Endothelial cell of umbilical vein (primary cell): Measurements from ENCODE around the gene FAM210B. TPM values are rescaled to one million over a fixed set of nuclear protein-coding genes. Genes with fewer than 3 reads are reported as not detected.

Experiments used
- BruUV-seq: library from RNA; stranded (reverse); fragments of 400-500 nt; replicated peaks from 2 replicates; lab custom pipeline; 2021; lab: Mats Ljungman, UMichigan
- CTCF ChIA-PET: fragments of 300-600, 350-600 bp; sonication (Branson Sonifier 250); formaldehyde crosslinking; loops from one replicate; lab custom pipeline; 2021; ENCODE audit warnings: antibody characterized with exemption, inconsistent platforms; lab: Charles Lee
- POLR2A ChIA-PET: fragments of 300-600, 350-600 bp; sonication (Branson Sonifier 250); formaldehyde crosslinking; loops from one replicate; lab custom pipeline; 2021; ENCODE audit warnings: antibody characterized with exemption, inconsistent platforms; lab: Charles Lee
- DNase-seq: peaks from one replicate; pipeline ENCODE4 v3.0.0-alpha.2; 2011; ENCODE audit warnings: low read depth, low spot score
- FAIRE-seq: peaks from 2 replicates; lab custom pipeline; 2011; peaks lifted over from hg19 to GRCh38; lab: Jason Lieb, UNC
- H2AFZ ChIP-seq: 2 replicates; pipeline ENCODE4 v1.6.0; 2012; ENCODE audit warnings: low read depth, low read length, control low read depth, inconsistent platforms
- H3K27ac ChIP-seq: 2 replicates; pipeline ENCODE4 v1.5.1; 2011; ENCODE audit warnings: low read depth, mild to moderate bottlenecking, control low read depth, low read length, moderate library complexity; ENCODE audit not compliant: insufficient read depth
- H3K27me3 ChIP-seq, 2 experiments: 2 replicates each; pipeline versions ENCODE4 v1.6.0 to v1.6.1; 2011; ENCODE audit warnings: low read length in 2 of 2, mixed read lengths in 1 of 2; ENCODE audit not compliant: control insufficient read depth in 2 of 2, insufficient read depth in 2 of 2
- H3K36me3 ChIP-seq, 2 experiments: 2 replicates in 1 of 2; 3 replicates in 1 of 2; pipeline ENCODE4 v1.5.1; 2011; ENCODE audit warnings: low read length in 2 of 2, mild to moderate bottlenecking in 1 of 2, moderate library complexity in 1 of 2; ENCODE audit not compliant: control insufficient read depth in 2 of 2, insufficient read depth in 2 of 2; ENCODE audit errors: extremely low read depth in 1 of 2
- H3K4me1 ChIP-seq: 3 replicates; pipeline ENCODE4 v1.5.1; 2011; ENCODE audit warnings: mild to moderate bottlenecking, low read length; ENCODE audit not compliant: control insufficient read depth, insufficient read depth; ENCODE audit errors: extremely low read depth
- H3K4me2 ChIP-seq: 2 replicates; pipeline ENCODE4 v1.6.1; 2011; ENCODE audit warnings: low read length, control low read depth, mixed read lengths; ENCODE audit not compliant: insufficient read depth
- H3K4me3 ChIP-seq, 3 experiments: fragments of 200-600 bp in 1 of 3; sonication (generic), shearing (Covaris generic) in 1 of 3; replicated peaks in 1 of 3; 2 replicates each; pipeline ENCODE4 v1.5.1; 2011 to 2016; ENCODE audit warnings: control low read depth in 3 of 3, low read length in 3 of 3, mild to moderate bottlenecking in 2 of 3, inconsistent platforms in 1 of 3, low read depth in 1 of 3, moderate library complexity in 1 of 3; ENCODE audit not compliant: insufficient read depth in 1 of 3
- H3K79me2 ChIP-seq: 2 replicates; pipeline ENCODE4 v1.6.0; 2012; ENCODE audit warnings: low read length, inconsistent platforms; ENCODE audit not compliant: control insufficient read depth, insufficient read depth
- H3K9ac ChIP-seq: replicated peaks from 2 replicates; pipeline ENCODE3; 2011; ENCODE audit warnings: low read length, control low read depth; ENCODE audit not compliant: insufficient read depth; ENCODE audit errors: extremely low read depth
- H3K9me1 ChIP-seq: replicated peaks from 3 replicates; pipeline ENCODE4 v1.6.0; 2011; ENCODE audit warnings: mild to moderate bottlenecking, low read length; ENCODE audit not compliant: control insufficient read depth, insufficient read depth; ENCODE audit errors: extremely low read depth
- H3K9me3 ChIP-seq: replicated peaks from 2 replicates; pipeline ENCODE4 v1.5.1; 2012; ENCODE audit warnings: low read length, inconsistent platforms; ENCODE audit not compliant: control insufficient read depth, insufficient read depth
- H4K20me1 ChIP-seq: replicated peaks from 2 replicates; pipeline ENCODE3; 2011; ENCODE audit warnings: mild to moderate bottlenecking, low read length; ENCODE audit not compliant: control insufficient read depth, insufficient read depth; ENCODE audit errors: extremely low read depth
- EZH2 ChIP-seq: IDR thresholded peaks from 2 replicates; pipeline ENCODE4 v1.6.1; 2012; ENCODE audit warnings: borderline replicate concordance, low read depth, mild to moderate bottlenecking, moderate library complexity, low read length, inconsistent platforms; ENCODE audit not compliant: severe bottlenecking
- FOS ChIP-seq: IDR thresholded peaks from 2 replicates; pipeline ENCODE4 v1.6.1; 2011; ENCODE audit warnings: mild to moderate bottlenecking, low read length, moderate library complexity, borderline replicate concordance; ENCODE audit not compliant: insufficient read depth
- GATA2 ChIP-seq: IDR thresholded peaks from 2 replicates; pipeline ENCODE4 v1.7.0; 2011; ENCODE audit warnings: low read depth, mild to moderate bottlenecking, moderate library complexity, mixed read lengths, low read length; ENCODE audit not compliant: insufficient read length, insufficient read depth
- JUN ChIP-seq: IDR thresholded peaks from 2 replicates; pipeline ENCODE4 v1.6.1; 2011; ENCODE audit warnings: borderline replicate concordance, low read depth; ENCODE audit not compliant: insufficient read length, insufficient read depth
- MYC ChIP-seq: IDR thresholded peaks from one replicate; pipeline ENCODE4 v1.6.1; 2011; ENCODE audit warnings: mild to moderate bottlenecking, low read depth, low read length
- POLR2A ChIP-seq: IDR thresholded peaks from 2 replicates; pipeline ENCODE4 v1.6.1; 2012; ENCODE audit warnings: low read depth, mild to moderate bottlenecking, control low read depth, low read length
- POLR2AphosphoS5 ChIP-seq: IDR thresholded peaks from 2 replicates; pipeline ENCODE4 v1.6.1; 2012; ENCODE audit warnings: low read depth, mild to moderate bottlenecking, control low read depth, low read length, moderate library complexity; ENCODE audit not compliant: insufficient read depth
- dilution Hi-C: fragments of 300-500 bp; cut with MboI; formaldehyde crosslinking; loops from one replicate; pipeline ENCODE4 v1.15.0; 2019; ENCODE audit warnings: low sequenced_read_pairs; ENCODE audit not compliant: extremely low pct_ligation_motif_present
- intact Hi-C: fragments of 100-400 bp; cut with micrococcal nuclease; formaldehyde crosslinking; loops from one replicate; pipeline ENCODE4 v1.10.0; 2022
- polyA plus RNA-seq, 4 experiments: library from polyadenylated mRNA; depleted of rRNA in 3 of 4; stranded (reverse) in 3 of 4; unstranded in 1 of 4; fragments of >200 nt; gene quantifications; 2 replicates each; pipeline versions ENCODE4 v1.2.1 to v1.2.3, GENCODE V29; 2011 to 2012; ENCODE audit warnings: missing spikeins in 1 of 4
- total RNA-seq: library from RNA; stranded (reverse); gene quantifications from 2 replicates; pipeline ENCODE4 v1.2.3, GENCODE V29; 2021
- TF ChIP-seq, protein P1 (sequence below), 2 donors: IDR thresholded peaks; 1 replicate in 1 of 2; 2 replicates in 1 of 2; pipeline ENCODE4 v1.5.1; 2011; ENCODE audit warnings: low read length in 2 of 2, mild to moderate bottlenecking in 2 of 2, moderate library complexity in 2 of 2, control low read depth in 1 of 2, inconsistent platforms in 1 of 2, low read depth in 1 of 2; ENCODE audit not compliant: insufficient read depth in 1 of 2; ENCODE audit errors: extremely low read depth in 1 of 2
- TF ChIP-seq, protein P2 (sequence below): IDR thresholded peaks from 2 replicates; pipeline ENCODE4 v1.6.1; 2011; ENCODE audit not compliant: insufficient read depth, insufficient read length

FAM210B gene
- total and polyA plus RNA-seq, 2 donors (not counting 3 experiments of a cell fraction or from before 2014, with no cell fraction given), result 24.6 to 37.6 TPM

DNA sequence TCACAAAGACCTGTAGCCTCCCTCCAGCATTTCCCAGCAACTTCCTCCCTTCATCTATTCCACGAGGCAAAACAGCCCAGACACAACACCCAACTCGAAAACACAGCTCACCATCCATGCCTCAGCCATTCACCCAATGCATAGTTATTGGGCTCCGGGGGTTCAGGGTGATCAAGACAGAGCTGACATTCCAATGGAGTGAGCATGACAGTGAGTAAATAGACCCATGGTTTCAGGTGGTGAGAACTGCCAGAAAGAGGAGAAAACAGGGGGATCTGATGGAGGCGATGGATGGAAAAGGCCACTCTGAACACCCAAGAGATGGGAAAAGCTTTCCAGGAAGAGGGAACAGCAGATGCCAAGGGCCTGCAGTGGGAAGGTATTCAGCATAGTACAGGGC lies 59.1 kb downstream of the FAM210B start:
- no TSS peak for BruUV-seq
- H3K27me3 ChIP-seq, result no peaks in the 10 kb centered on the region
- POLR2A ChIA-PET, result no interaction called here
- no peaks in the 10 kb centered on the region for H3K36me3 ChIP-seq
- H3K9me1 ChIP-seq, result no peaks in the 10 kb centered on the region
- H3K27ac ChIP-seq, result peak overlapping the region; percentile 80
- TF ChIP-seq POLR2A, result no peak
- no peak for TF ChIP-seq POLR2AphosphoS5
- no peak for TF ChIP-seq EZH2
- no peak for TF ChIP-seq GATA2
- no peak for TF ChIP-seq MYC
- TF ChIP-seq, protein P1, sequence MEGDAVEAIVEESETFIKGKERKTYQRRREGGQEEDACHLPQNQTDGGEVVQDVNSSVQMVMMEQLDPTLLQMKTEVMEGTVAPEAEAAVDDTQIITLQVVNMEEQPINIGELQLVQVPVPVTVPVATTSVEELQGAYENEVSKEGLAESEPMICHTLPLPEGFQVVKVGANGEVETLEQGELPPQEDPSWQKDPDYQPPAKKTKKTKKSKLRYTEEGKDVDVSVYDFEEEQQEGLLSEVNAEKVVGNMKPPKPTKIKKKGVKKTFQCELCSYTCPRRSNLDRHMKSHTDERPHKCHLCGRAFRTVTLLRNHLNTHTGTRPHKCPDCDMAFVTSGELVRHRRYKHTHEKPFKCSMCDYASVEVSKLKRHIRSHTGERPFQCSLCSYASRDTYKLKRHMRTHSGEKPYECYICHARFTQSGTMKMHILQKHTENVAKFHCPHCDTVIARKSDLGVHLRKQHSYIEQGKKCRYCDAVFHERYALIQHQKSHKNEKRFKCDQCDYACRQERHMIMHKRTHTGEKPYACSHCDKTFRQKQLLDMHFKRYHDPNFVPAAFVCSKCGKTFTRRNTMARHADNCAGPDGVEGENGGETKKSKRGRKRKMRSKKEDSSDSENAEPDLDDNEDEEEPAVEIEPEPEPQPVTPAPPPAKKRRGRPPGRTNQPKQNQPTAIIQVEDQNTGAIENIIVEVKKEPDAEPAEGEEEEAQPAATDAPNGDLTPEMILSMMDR (IDR thresholded peaks at IDR 0.05; ENCODE audit: extremely low read depth in 1 of 2, insufficient read depth in 1 of 2, low read depth in 1 of 2, low read length in 2 of 2), result no peak
- TF ChIP-seq JUN, result no peak
- no peak for TF ChIP-seq FOS
- TF ChIP-seq, protein P2, sequence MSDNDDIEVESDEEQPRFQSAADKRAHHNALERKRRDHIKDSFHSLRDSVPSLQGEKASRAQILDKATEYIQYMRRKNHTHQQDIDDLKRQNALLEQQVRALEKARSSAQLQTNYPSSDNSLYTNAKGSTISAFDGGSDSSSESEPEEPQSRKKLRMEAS, result no peak
- CTCF ChIA-PET, result interaction anchor here (1.4 to 2.0 kb wide), 3 partner anchors 19 to 82 kb away, joined by 3 to 4 read pairs (median 4); no protein-coding TSS in a partner anchor
- H3K9ac ChIP-seq, result no peak overlapping the region
- H3K9me3 ChIP-seq, result no peaks in the 10 kb centered on the region
- H3K79me2 ChIP-seq, result no peaks in the 10 kb centered on the region
- intact Hi-C loops (loop anchor here (2.0 kb wide), 1 partner anchor 59 kb away; the partner anchor contains the start of gene FAM210B), dilution Hi-C loops (no loop called here)
- H3K4me2 ChIP-seq, result no peak overlapping the region
- FAIRE-seq (no peak), DNase-seq (no peak)
- no peak overlapping the region for H3K4me3 ChIP-seq
- H4K20me1 ChIP-seq, result no peaks in the 10 kb centered on the region
- H3K4me1 ChIP-seq, result peaks cover 38% of the 10 kb centered on the region
- peak overlapping the region; percentile 58 for H2AFZ ChIP-seq

Other genes with a start within 250 kb of the FAM210B start
- gene MC3R, start 110.2 kb upstream of the FAM210B start, total RNA-seq, result not detected in 2 replicates
- not detected in 2 replicates for gene MC3R, start 110.2 kb upstream of the FAM210B start, polyA plus RNA-seq
- gene AURKA, start 33.2 kb downstream of the FAM210B start, total RNA-seq, result 56.9 and 57.6 TPM in 2 replicates
- 27.3 and 33.1 TPM in 2 replicates for gene AURKA, start 33.2 kb downstream of the FAM210B start, polyA plus RNA-seq
- 32.9 and 39.6 TPM in 2 replicates for gene CSTF1, start 33.7 kb downstream of the FAM210B start, total RNA-seq
- 49.3 and 51.7 TPM in 2 replicates for gene CSTF1, start 33.7 kb downstream of the FAM210B start, polyA plus RNA-seq
- not detected in 2 replicates for gene CASS4, start 53.3 kb downstream of the FAM210B start, total RNA-seq
- gene CASS4, start 53.3 kb downstream of the FAM210B start, polyA plus RNA-seq, result not detected in 2 replicates
- gene RTF2, start 109.7 kb downstream of the FAM210B start, total RNA-seq, result 82.2 and 84.7 TPM in 2 replicates
- gene RTF2, start 109.7 kb downstream of the FAM210B start, polyA plus RNA-seq, result 61.3 and 68.8 TPM in 2 replicates
- gene FAM209A, start 165.8 kb downstream of the FAM210B start, total RNA-seq, result 0.49 TPM in 1 of 2 replicates, not detected in the other
- gene FAM209A, start 165.8 kb downstream of the FAM210B start, polyA plus RNA-seq, result 0.13 and 0.37 TPM in 2 replicates
- not detected in 2 replicates for gene FAM209B, start 174.3 kb downstream of the FAM210B start, total RNA-seq
- gene FAM209B, start 174.3 kb downstream of the FAM210B start, polyA plus RNA-seq, result 0.22 TPM in 1 of 2 replicates, not detected in the other